Stimulated activated naive CD4-positive, alpha-beta T cell treated with Interleukin-2 at 50 U/mL for 16 hours (primary cell): Measurements from ENCODE around the gene PRR36.
A peak's percentile ranks its signal among the peaks of the same experiment; 100 is the strongest.
"Not testable (repeated sequence)": the region's sequence is repeated elsewhere in the genome, so short reads cannot be mapped to it uniquely, and the experiment has no call there.

Experiments
- DNase-seq: peaks from one replicate; lab custom pipeline; 2025; lab: John Stamatoyannopoulos, UW

PRR36 gene

GRCh38 chr19:7859831-7860713 lies 14.1 kb downstream of the PRR36 start:
- no peak for DNase-seq

- DNase-seq = not testable (repeated sequence)
Measured at GRCh38 chr19:7859087-7859486, 15.1 kb downstream of the PRR36 start.

GRCh38 chr19:7858109-7858770 lies 15.9 kb downstream of the PRR36 start:
- no peak for DNase-seq

GRCh38 chr19:7857727-7858108 lies 16.5 kb downstream of the PRR36 start:
- no peak for DNase-seq

- no peak for DNase-seq
Measured at GRCh38 chr19:7856679-7857663, 17.2 kb downstream of the PRR36 start.

GRCh38 chr19:7856109-7856591 lies 18.0 kb downstream of the PRR36 start:
- no peak for DNase-seq

- DNase-seq = no peak
Measured at GRCh38 chr19:7855426-7856108, 18.6 kb downstream of the PRR36 start.

GRCh38 chr19:7853770-7854128 lies 20.4 kb downstream of the PRR36 start:
- no peak for DNase-seq

- DNase-seq = peak; percentile 60
Measured at GRCh38 chr19:7852851-7853769, 21.1 kb downstream of the PRR36 start.

GRCh38 chr19:7851623-7852500 lies 22.3 kb downstream of the PRR36 start:
- DNase-seq = no peak

GRCh38 chr19:7850945-7851622 lies 23.1 kb downstream of the PRR36 start:
- DNase-seq = no peak

GRCh38 chr19:7850000-7850813 lies 24.0 kb downstream of the PRR36 start:
- no peak for DNase-seq

- no peak for DNase-seq
Measured at GRCh38 chr19:7849631-7849999, 24.6 kb downstream of the PRR36 start.

GRCh38 chr19:7848779-7849457 lies 25.3 kb downstream of the PRR36 start:
- DNase-seq = no peak

- DNase-seq = no peak
Measured at GRCh38 chr19:7847664-7848063, 26.5 kb downstream of the PRR36 start.

GRCh38 chr19:7846155-7846646 lies 28.0 kb downstream of the PRR36 start:
- DNase-seq = no peak
